ENCODE results near the gene GALNT2.
A peak's percentile ranks its signal among the peaks of the same experiment; 100 is the strongest.

GALNT2 gene

DNA sequence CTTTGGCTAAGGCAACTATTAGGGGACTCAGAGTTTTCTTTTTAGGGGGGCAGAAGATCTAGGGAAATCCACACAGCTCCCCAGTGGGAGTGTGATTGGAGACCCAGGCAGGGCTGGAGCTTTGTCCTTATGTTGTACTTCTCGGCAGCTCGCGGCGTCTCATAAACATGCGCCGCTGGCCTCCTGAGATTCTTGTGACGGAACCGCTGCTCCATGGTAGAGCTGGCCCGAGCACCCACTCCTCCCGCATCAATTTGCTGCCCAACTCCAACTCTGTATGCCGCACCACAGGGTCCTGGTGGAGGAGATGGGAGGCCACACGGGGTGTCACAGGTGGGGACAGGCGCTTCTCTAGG, 143.9 kb downstream of the GALNT2 start:
- Histone ChIP-seq H3K4me1 (ENCODE audit: control insufficient read depth in 1 of 2, insufficient read depth in 2 of 2, low read length in 2 of 2) (peaks cover 0 to 4% of the 10 kb centered on the region in 2 donors), H3K4me3 (ENCODE audit: low read depth in 1 of 2, low read length in 2 of 2) (no peak overlapping the region), H3K36me3 (ENCODE audit: control insufficient read depth in 1 of 2, insufficient read depth in 2 of 2, low read length in 2 of 2) (peaks cover 0 to 3% of the 10 kb centered on the region in 2 donors), H3K9me3 (ENCODE audit: control insufficient read depth in 1 of 2, low read length in 2 of 2) (no peaks in the 10 kb centered on the region), H3K27ac (ENCODE audit: low read length) (no peak overlapping the region), H3K27me3 (ENCODE audit: low read depth, low read length) (no peaks in the 10 kb centered on the region)

GRCh38 chr1:230211436-230212145, 144.6 kb downstream of the GALNT2 start:
- Histone ChIP-seq H3K4me3 (ENCODE audit: low read depth in 1 of 2, low read length in 2 of 2) (no peak overlapping the region), H3K4me1 (ENCODE audit: control insufficient read depth in 1 of 2, insufficient read depth in 2 of 2, low read length in 2 of 2) (peaks cover 0 to 4% of the 10 kb centered on the region in 2 donors), H3K36me3 (ENCODE audit: control insufficient read depth in 1 of 2, insufficient read depth in 2 of 2, low read length in 2 of 2) (peaks cover 0 to 3% of the 10 kb centered on the region in 2 donors), H3K27me3 (ENCODE audit: low read depth, low read length) (no peaks in the 10 kb centered on the region), H3K9me3 (ENCODE audit: control insufficient read depth in 1 of 2, low read length in 2 of 2) (no peaks in the 10 kb centered on the region), H3K27ac (ENCODE audit: low read length) (no peak overlapping the region)

GRCh38 chr1:230212405-230212936, 145.4 kb downstream of the GALNT2 start:
- Histone ChIP-seq H3K27me3 (ENCODE audit: low read depth, low read length) (no peaks in the 10 kb centered on the region), H3K36me3 (ENCODE audit: control insufficient read depth in 1 of 2, insufficient read depth in 2 of 2, low read length in 2 of 2) (peaks cover 0 to 3% of the 10 kb centered on the region in 2 donors), H3K4me1 (ENCODE audit: control insufficient read depth in 1 of 2, insufficient read depth in 2 of 2, low read length in 2 of 2) (peaks cover 0 to 4% of the 10 kb centered on the region in 2 donors), H3K27ac (ENCODE audit: low read length) (no peak overlapping the region), H3K9me3 (ENCODE audit: control insufficient read depth in 1 of 2, low read length in 2 of 2) (no peaks in the 10 kb centered on the region), H3K4me3 (ENCODE audit: low read depth in 1 of 2, low read length in 2 of 2) (no peak overlapping the region)

DNA sequence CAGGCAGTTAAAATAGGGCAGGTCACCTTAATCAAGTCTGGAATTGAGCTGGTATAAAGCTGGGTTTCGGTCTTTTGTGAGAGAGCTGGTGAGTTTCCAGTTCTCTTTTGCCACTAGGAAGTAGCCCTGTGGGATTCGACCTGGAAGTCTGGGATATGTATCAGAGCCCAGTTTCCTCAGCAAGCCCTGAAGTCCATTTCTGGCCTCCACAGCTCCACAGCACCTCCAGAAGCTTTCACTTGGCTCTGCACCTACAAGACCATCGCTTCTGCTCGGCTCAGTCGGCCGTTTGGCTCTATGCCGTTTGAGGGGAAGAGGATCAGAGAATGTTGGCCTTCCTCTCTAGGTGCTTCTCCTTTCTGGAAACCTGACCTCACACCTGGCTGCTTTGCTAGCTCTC, 148.0 kb downstream of the GALNT2 start:
- peaks cover 0 to 4% of the 10 kb centered on the region in 2 donors for H3K4me1 ChIP-seq (ENCODE audit: control insufficient read depth in 1 of 2, insufficient read depth in 2 of 2, low read length in 2 of 2)
- H3K27me3 ChIP-seq (ENCODE audit: low read depth, low read length), result no peaks in the 10 kb centered on the region
- H3K36me3 ChIP-seq (ENCODE audit: control insufficient read depth in 1 of 2, insufficient read depth in 2 of 2, low read length in 2 of 2), result no peaks in the 10 kb centered on the region
- no peak overlapping the region for H3K4me3 ChIP-seq (ENCODE audit: low read depth in 1 of 2, low read length in 2 of 2)
- H3K27ac ChIP-seq (ENCODE audit: low read length), result peak overlapping the region; percentile 1
- H3K9me3 ChIP-seq (ENCODE audit: control insufficient read depth in 1 of 2, low read length in 2 of 2), result no peaks in the 10 kb centered on the region

GRCh38 chr1:230215529-230215928, 148.5 kb downstream of the GALNT2 start:
- no peaks in the 10 kb centered on the region for H3K9me3 ChIP-seq (ENCODE audit: control insufficient read depth in 1 of 2, low read length in 2 of 2)
- peaks cover 0 to 4% of the 10 kb centered on the region in 2 donors for H3K4me1 ChIP-seq (ENCODE audit: control insufficient read depth in 1 of 2, insufficient read depth in 2 of 2, low read length in 2 of 2)
- no peaks in the 10 kb centered on the region for H3K36me3 ChIP-seq (ENCODE audit: control insufficient read depth in 1 of 2, insufficient read depth in 2 of 2, low read length in 2 of 2)
- no peak overlapping the region for H3K27ac ChIP-seq (ENCODE audit: low read length)
- no peaks in the 10 kb centered on the region for H3K27me3 ChIP-seq (ENCODE audit: low read depth, low read length)
- H3K4me3 ChIP-seq (ENCODE audit: low read depth in 1 of 2, low read length in 2 of 2), result no peak overlapping the region

- H3K4me3 ChIP-seq (ENCODE audit: low read depth in 1 of 2, low read length in 2 of 2), result no peak overlapping the region
- no peak overlapping the region for H3K27ac ChIP-seq (ENCODE audit: low read length)
- no peaks in the 10 kb centered on the region for H3K27me3 ChIP-seq (ENCODE audit: low read depth, low read length)
- H3K36me3 ChIP-seq (ENCODE audit: control insufficient read depth in 1 of 2, insufficient read depth in 2 of 2, low read length in 2 of 2), result no peaks in the 10 kb centered on the region
- no peaks in the 10 kb centered on the region for H3K9me3 ChIP-seq (ENCODE audit: control insufficient read depth in 1 of 2, low read length in 2 of 2)
- peaks cover 2 to 4% of the 10 kb centered on the region in 2 donors for H3K4me1 ChIP-seq (ENCODE audit: control insufficient read depth in 1 of 2, insufficient read depth in 2 of 2, low read length in 2 of 2)
Observed at GRCh38 chr1:230216896-230217295, 149.9 kb downstream of the GALNT2 start.

DNA sequence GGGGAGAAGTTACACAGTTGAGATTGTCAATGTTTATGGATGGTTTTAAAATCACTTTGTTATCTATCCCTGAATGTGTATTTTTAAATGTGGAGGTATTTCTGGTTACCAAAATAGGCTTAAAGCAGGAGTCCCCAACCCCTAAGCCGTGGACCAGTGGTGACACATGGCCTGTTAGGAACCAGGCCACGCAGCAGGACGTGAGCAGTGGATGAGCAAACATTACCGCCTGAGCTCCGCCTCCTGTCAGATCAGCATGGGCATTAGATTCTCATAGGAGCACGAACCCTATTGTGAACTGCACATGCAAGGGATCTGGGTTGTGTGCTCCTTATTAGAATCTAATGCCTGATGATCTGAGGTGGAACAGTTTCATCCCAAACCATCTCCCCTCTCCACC, 151.6 kb downstream of the GALNT2 start:
- H3K9me3 ChIP-seq (ENCODE audit: control insufficient read depth in 1 of 2, low read length in 2 of 2), result no peaks in the 10 kb centered on the region
- H3K27ac ChIP-seq (ENCODE audit: low read length), result no peak overlapping the region
- peaks cover 0 to 4% of the 10 kb centered on the region in 2 donors for H3K4me1 ChIP-seq (ENCODE audit: control insufficient read depth in 1 of 2, insufficient read depth in 2 of 2, low read length in 2 of 2)
- no peak overlapping the region for H3K4me3 ChIP-seq (ENCODE audit: low read depth in 1 of 2, low read length in 2 of 2)
- no peaks in the 10 kb centered on the region for H3K36me3 ChIP-seq (ENCODE audit: control insufficient read depth in 1 of 2, insufficient read depth in 2 of 2, low read length in 2 of 2)
- H3K27me3 ChIP-seq (ENCODE audit: low read depth, low read length), result no peaks in the 10 kb centered on the region

GRCh38 chr1:230219174-230220067, 152.4 kb downstream of the GALNT2 start:
- H3K9me3 ChIP-seq (ENCODE audit: control insufficient read depth in 1 of 2, low read length in 2 of 2), result no peaks in the 10 kb centered on the region
- H3K4me1 ChIP-seq (ENCODE audit: control insufficient read depth in 1 of 2, insufficient read depth in 2 of 2, low read length in 2 of 2), result peaks cover 0 to 4% of the 10 kb centered on the region in 2 donors
- no peak overlapping the region for H3K4me3 ChIP-seq (ENCODE audit: low read depth in 1 of 2, low read length in 2 of 2)
- no peak overlapping the region for H3K27ac ChIP-seq (ENCODE audit: low read length)
- H3K27me3 ChIP-seq (ENCODE audit: low read depth, low read length), result no peaks in the 10 kb centered on the region
- no peaks in the 10 kb centered on the region for H3K36me3 ChIP-seq (ENCODE audit: control insufficient read depth in 1 of 2, insufficient read depth in 2 of 2, low read length in 2 of 2)

- H3K27ac ChIP-seq (ENCODE audit: low read length), result no peak overlapping the region
- peaks cover 0 to 4% of the 10 kb centered on the region in 2 donors for H3K4me1 ChIP-seq (ENCODE audit: control insufficient read depth in 1 of 2, insufficient read depth in 2 of 2, low read length in 2 of 2)
- H3K27me3 ChIP-seq (ENCODE audit: low read depth, low read length), result no peaks in the 10 kb centered on the region
- H3K4me3 ChIP-seq (ENCODE audit: low read depth in 1 of 2, low read length in 2 of 2), result no peak overlapping the region
- H3K36me3 ChIP-seq (ENCODE audit: control insufficient read depth in 1 of 2, insufficient read depth in 2 of 2, low read length in 2 of 2), result no peaks in the 10 kb centered on the region
- no peaks in the 10 kb centered on the region for H3K9me3 ChIP-seq (ENCODE audit: control insufficient read depth in 1 of 2, low read length in 2 of 2)
Observed at GRCh38 chr1:230220478-230220877, 153.4 kb downstream of the GALNT2 start.

GRCh38 chr1:230220907-230221306, 153.9 kb downstream of the GALNT2 start:
- Histone ChIP-seq H3K27me3 (ENCODE audit: low read depth, low read length) (no peaks in the 10 kb centered on the region), H3K4me1 (ENCODE audit: control insufficient read depth in 1 of 2, insufficient read depth in 2 of 2, low read length in 2 of 2) (peaks cover 0 to 4% of the 10 kb centered on the region in 2 donors), H3K36me3 (ENCODE audit: control insufficient read depth in 1 of 2, insufficient read depth in 2 of 2, low read length in 2 of 2) (no peaks in the 10 kb centered on the region), H3K4me3 (ENCODE audit: low read depth in 1 of 2, low read length in 2 of 2) (no peak overlapping the region), H3K9me3 (ENCODE audit: control insufficient read depth in 1 of 2, low read length in 2 of 2) (no peaks in the 10 kb centered on the region), H3K27ac (ENCODE audit: low read length) (no peak overlapping the region)

GRCh38 chr1:230222678-230223077, 155.6 kb downstream of the GALNT2 start:
- H3K4me1 ChIP-seq (ENCODE audit: control insufficient read depth in 1 of 2, insufficient read depth in 2 of 2, low read length in 2 of 2), result peaks cover 0 to 4% of the 10 kb centered on the region in 2 donors
- H3K9me3 ChIP-seq (ENCODE audit: control insufficient read depth in 1 of 2, low read length in 2 of 2), result no peaks in the 10 kb centered on the region
- no peaks in the 10 kb centered on the region for H3K27me3 ChIP-seq (ENCODE audit: low read depth, low read length)
- no peak overlapping the region for H3K4me3 ChIP-seq (ENCODE audit: low read depth in 1 of 2, low read length in 2 of 2)
- H3K36me3 ChIP-seq (ENCODE audit: control insufficient read depth in 1 of 2, insufficient read depth in 2 of 2, low read length in 2 of 2), result no peaks in the 10 kb centered on the region
- H3K27ac ChIP-seq (ENCODE audit: low read length), result no peak overlapping the region

Data from muscle layer of duodenum (tissue), 2 donors.